Smooth muscle cell (in vitro differentiated cells): ENCODE results near the gene KRTAP29-1. TPM values are rescaled to one million over a fixed set of nuclear protein-coding genes. Genes with fewer than 3 reads are reported as not detected.

Experiments
- DNase-seq: peaks from one replicate; lab custom pipeline; 2025; ENCODE audit not compliant: unreplicated experiment; lab: John Stamatoyannopoulos, UW
- H2AFZ ChIP-seq: fragments of 200-600 bp; sonication (generic); 2 replicates; pipeline ENCODE4 v1.6.0; 2016; ENCODE audit warnings: antibody characterized with exemption, low read depth, mild to moderate bottlenecking
- H3F3A ChIP-seq: fragments of 200-600 bp; sonication (generic); 2 replicates; pipeline ENCODE4 v1.6.0; 2017; ENCODE audit warnings: antibody characterized with exemption, low read depth
- H3K27ac ChIP-seq: fragments of 200-600 bp; sonication (generic); 2 replicates; pipeline ENCODE4 v1.5.1; 2016; ENCODE audit warnings: low read depth, mild to moderate bottlenecking
- H3K27me3 ChIP-seq: fragments of 200-600 bp; sonication (generic); 2 replicates; pipeline ENCODE4 v1.6.1; 2016; ENCODE audit warnings: low read depth, mild to moderate bottlenecking
- H3K36me3 ChIP-seq: fragments of 200-600 bp; sonication (generic); 2 replicates; pipeline ENCODE4 v1.5.1; 2016; ENCODE audit warnings: low read depth
- H3K4me1 ChIP-seq: fragments of 200-600 bp; sonication (generic); 2 replicates; pipeline ENCODE4 v1.5.1; 2016; ENCODE audit warnings: low read depth
- H3K4me2 ChIP-seq: fragments of 200-600 bp; sonication (generic); 2 replicates; pipeline ENCODE4 v1.6.0; 2016; ENCODE audit warnings: mild to moderate bottlenecking
- H3K4me3 ChIP-seq: fragments of 200-600 bp; sonication (generic); 2 replicates; pipeline ENCODE4 v1.5.1; 2016; ENCODE audit warnings: mild to moderate bottlenecking
- H3K79me2 ChIP-seq: fragments of 200-600 bp; sonication (generic); 2 replicates; pipeline ENCODE4 v1.6.0; 2016; ENCODE audit warnings: low read depth, mild to moderate bottlenecking
- H3K9ac ChIP-seq: fragments of 200-600 bp; sonication (generic); 2 replicates; pipeline ENCODE4 v1.6.0; 2016; ENCODE audit warnings: low read depth
- H3K9me3 ChIP-seq: fragments of 200-600 bp; sonication (generic); replicated peaks from 2 replicates; pipeline ENCODE4 v1.5.1; 2016; ENCODE audit warnings: low read depth
- H4K20me1 ChIP-seq: fragments of 200-600 bp; sonication (generic); 2 replicates; pipeline ENCODE4 v1.6.0; 2016; ENCODE audit warnings: low read depth
- WGBS: methylation state at CpG from one replicate; pipeline ENCODE4 v1.1.7; 2016; ENCODE audit warnings: low lambda C conversion rate; 5-methylcytosine and 5-hydroxymethylcytosine counted together
- polyA plus RNA-seq: library from polyadenylated mRNA; unstranded; fragments of >200 nt; fragmentation: Nextera tagmentation; extraction: Ambion mirVana; gene quantifications from 2 replicates; pipeline ENCODE4 v1.2.1, GENCODE V29; 2016
- total RNA-seq: library from RNA; depleted of rRNA; stranded (reverse); fragments of >200 nt; gene quantifications from 2 replicates; pipeline ENCODE4 v1.2.3, GENCODE V29; 2014
- TF ChIP-seq, protein P1 (sequence below): fragments of 200-600 bp; sonication (generic); IDR thresholded peaks from 2 replicates; pipeline ENCODE4 v1.5.1; 2017; ENCODE audit warnings: borderline replicate concordance, mild to moderate bottlenecking, antibody characterized with exemption; ENCODE audit not compliant: insufficient read depth, poor library complexity, severe bottlenecking

Gene KRTAP29-1
- total and polyA plus RNA-seq, 2 experiments from 2014 or later = not detected

DNA sequence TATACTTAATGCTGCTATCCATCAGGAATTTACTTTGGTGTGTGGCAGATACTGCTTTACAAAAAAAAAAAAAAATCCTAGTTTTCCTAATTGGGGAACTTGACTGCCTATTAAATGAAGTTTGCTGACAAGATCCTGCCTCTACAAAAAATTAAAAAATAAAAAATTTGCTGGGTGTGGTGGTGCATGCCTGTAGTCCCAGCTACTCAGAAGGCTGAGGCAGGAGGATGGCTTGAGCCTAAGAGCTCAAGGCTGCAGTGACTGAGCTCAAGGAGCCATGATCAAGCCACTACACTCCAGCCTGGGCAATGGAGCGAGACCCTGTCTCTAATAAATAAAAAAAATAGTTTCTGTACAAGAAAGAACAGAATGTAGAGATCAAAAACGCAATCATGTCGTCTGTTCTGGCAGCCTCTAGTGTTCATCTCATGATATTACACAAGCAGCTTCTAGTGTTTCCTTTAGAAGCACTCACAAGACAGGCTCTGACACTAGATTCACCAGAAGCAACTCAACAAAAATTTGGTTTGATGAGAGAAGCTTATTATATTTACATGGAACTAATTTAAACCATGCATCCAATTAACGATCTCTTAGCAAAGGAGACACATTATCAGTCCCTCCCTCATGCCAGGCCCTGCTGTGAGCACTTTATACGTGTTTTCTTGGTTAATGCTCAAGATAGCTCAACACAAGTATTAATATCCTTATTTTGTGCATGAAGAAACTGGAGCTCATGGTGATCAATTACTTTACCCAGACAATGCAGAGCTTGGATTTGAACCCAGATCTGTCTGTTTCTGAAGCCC is 19.6 kb upstream of the KRTAP29-1 start:
- no peaks in the 10 kb centered on the region for H3K36me3 ChIP-seq
- WGBS = 45% methylated on average over 5 of the region's 5 CpGs
- H3K79me2 ChIP-seq = no peaks in the 10 kb centered on the region
- no peaks in the 10 kb centered on the region for H4K20me1 ChIP-seq
- TF ChIP-seq, protein P1, sequence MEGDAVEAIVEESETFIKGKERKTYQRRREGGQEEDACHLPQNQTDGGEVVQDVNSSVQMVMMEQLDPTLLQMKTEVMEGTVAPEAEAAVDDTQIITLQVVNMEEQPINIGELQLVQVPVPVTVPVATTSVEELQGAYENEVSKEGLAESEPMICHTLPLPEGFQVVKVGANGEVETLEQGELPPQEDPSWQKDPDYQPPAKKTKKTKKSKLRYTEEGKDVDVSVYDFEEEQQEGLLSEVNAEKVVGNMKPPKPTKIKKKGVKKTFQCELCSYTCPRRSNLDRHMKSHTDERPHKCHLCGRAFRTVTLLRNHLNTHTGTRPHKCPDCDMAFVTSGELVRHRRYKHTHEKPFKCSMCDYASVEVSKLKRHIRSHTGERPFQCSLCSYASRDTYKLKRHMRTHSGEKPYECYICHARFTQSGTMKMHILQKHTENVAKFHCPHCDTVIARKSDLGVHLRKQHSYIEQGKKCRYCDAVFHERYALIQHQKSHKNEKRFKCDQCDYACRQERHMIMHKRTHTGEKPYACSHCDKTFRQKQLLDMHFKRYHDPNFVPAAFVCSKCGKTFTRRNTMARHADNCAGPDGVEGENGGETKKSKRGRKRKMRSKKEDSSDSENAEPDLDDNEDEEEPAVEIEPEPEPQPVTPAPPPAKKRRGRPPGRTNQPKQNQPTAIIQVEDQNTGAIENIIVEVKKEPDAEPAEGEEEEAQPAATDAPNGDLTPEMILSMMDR = peak; percentile 69
- no peak overlapping the region for H3K4me2 ChIP-seq
- no peaks in the 10 kb centered on the region for H3K9me3 ChIP-seq
- H3K27me3 ChIP-seq = no peaks in the 10 kb centered on the region
- H3F3A ChIP-seq = no peaks in the 10 kb centered on the region
- H3K4me1 ChIP-seq = no peaks in the 10 kb centered on the region
- no peak overlapping the region for H3K4me3 ChIP-seq
- no peak overlapping the region for H3K27ac ChIP-seq
- no peak overlapping the region for H2AFZ ChIP-seq
- no peak for DNase-seq
- H3K9ac ChIP-seq = no peak overlapping the region

DNA sequence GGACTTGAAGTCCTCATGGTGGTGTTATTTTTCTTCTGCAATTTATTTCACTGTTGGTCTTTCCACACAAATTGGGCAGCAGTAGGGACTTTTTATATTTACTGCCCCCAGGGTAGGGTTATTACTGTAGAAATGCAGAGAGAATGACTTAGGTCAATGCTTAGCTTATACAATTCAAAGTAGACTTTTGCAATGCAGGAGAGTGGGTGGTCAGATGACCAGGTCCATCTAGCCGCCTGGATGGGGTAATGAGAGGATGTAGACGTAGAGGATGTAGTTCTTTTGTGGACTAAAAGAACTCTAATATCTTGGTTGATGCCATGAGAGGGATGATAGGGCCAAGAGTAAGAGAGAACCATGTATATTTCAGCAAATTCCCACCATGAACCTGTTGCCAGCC is 15.6 kb upstream of the KRTAP29-1 start:
- no peaks in the 10 kb centered on the region for H3K9me3 ChIP-seq
- no peak overlapping the region for H3K4me3 ChIP-seq
- H3K36me3 ChIP-seq = no peaks in the 10 kb centered on the region
- no peak overlapping the region for H3K9ac ChIP-seq
- no peaks in the 10 kb centered on the region for H4K20me1 ChIP-seq
- DNase-seq = no peak
- H3K4me1 ChIP-seq = no peaks in the 10 kb centered on the region
- TF ChIP-seq, protein P1 = no peak
- H3F3A ChIP-seq = no peaks in the 10 kb centered on the region
- no peak overlapping the region for H3K4me2 ChIP-seq
- no peaks in the 10 kb centered on the region for H3K79me2 ChIP-seq
- H2AFZ ChIP-seq = no peak overlapping the region
- WGBS = 80% methylated on average over 2 of the region's 2 CpGs
- peaks cover 6% of the 10 kb centered on the region for H3K27me3 ChIP-seq
- H3K27ac ChIP-seq = no peak overlapping the region

DNA sequence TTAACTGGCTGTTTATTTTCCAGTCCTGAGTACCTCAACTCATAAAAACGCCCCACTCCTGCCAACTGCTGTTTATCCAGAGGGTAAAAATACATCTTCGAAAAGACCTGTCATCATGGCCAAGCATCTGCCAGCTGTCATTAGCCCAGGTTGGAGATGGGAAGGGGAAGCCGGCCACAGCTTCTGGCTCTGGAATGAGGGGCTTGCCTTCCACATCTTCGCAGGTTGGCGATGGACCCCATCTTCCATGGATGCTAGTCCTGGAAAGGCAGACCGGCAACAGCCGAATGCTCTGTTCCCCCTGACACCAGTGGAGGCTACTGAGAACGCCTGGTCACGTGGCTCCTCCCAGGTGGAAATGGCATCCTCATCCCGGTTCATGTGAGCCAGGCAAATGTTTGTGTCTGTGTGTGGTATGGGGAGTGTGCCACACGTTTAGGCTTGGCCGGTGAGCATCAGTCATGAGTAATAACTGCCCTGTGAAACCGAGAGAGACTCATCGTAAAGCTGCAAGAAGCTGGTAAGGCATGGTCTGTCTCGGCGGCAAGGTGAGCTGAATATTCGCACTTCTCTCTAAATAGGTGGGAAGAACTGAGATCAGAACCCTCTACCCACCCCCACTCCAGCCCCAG is 13.3 kb upstream of the KRTAP29-1 start:
- no peak for DNase-seq
- Histone ChIP-seq H3K4me3 (no peak overlapping the region), H3K27ac (no peak overlapping the region), H3K36me3 (no peaks in the 10 kb centered on the region), H4K20me1 (no peaks in the 10 kb centered on the region), H3K4me2 (no peak overlapping the region), H3F3A (no peaks in the 10 kb centered on the region), H3K9ac (no peak overlapping the region), H3K79me2 (no peaks in the 10 kb centered on the region), H3K4me1 (no peaks in the 10 kb centered on the region), H3K9me3 (no peaks in the 10 kb centered on the region), H2AFZ (no peak overlapping the region), H3K27me3 (peaks cover 11% of the 10 kb centered on the region)
- TF ChIP-seq, protein P1 = no peak
- WGBS = 89% methylated on average over 17 of the region's 17 CpGs
